Right atrium auricular region (tissue), 2 donors: ENCODE measurements around the gene DERA. TPM values are rescaled to one million over a fixed set of nuclear protein-coding genes. Genes with fewer than 3 reads are reported as not detected.

Experiments
- DNase-seq: peaks from one replicate; pipeline ENCODE4 v3.0.0-alpha.2; 2019; ENCODE audit warnings: low spot score
- H3K27ac ChIP-seq, 2 donors: fragments of 200-600 bp; sonication (generic); 1 replicate in 1 of 2; 2 replicates in 1 of 2; pipeline ENCODE4 v1.5.1; 2016 to 2019
- H3K27me3 ChIP-seq, 2 donors: fragments of 200-600 bp; sonication (generic); one replicate each; pipeline versions ENCODE4 v1.5.1 to v1.6.0; 2017 to 2019
- H3K36me3 ChIP-seq: fragments of 200-600 bp; sonication (generic); one replicate; pipeline ENCODE4 v1.5.1; 2016
- H3K4me1 ChIP-seq, 2 donors: fragments of 200-600 bp; sonication (generic); one replicate each; pipeline versions ENCODE4 v1.5.1 to v1.6.0; 2017 to 2019
- H3K4me3 ChIP-seq, 2 donors: fragments of 200-600 bp; sonication (generic); 1 replicate in 1 of 2; 2 replicates in 1 of 2; pipeline ENCODE4 v1.5.1; 2017 to 2019; ENCODE audit warnings: mild to moderate bottlenecking in 1 of 2, moderate library complexity in 1 of 2
- H3K9me3 ChIP-seq, 2 donors: fragments of 200-600 bp; sonication (generic); one replicate each; pipeline ENCODE4 v1.5.1; 2019
- CTCF ChIP-seq, 2 donors: fragments of 200-600 bp; sonication (generic); IDR thresholded peaks; one replicate each; pipeline ENCODE4 v1.5.1; 2019; ENCODE audit warnings: antibody characterized with exemption in 2 of 2
- total RNA-seq, 2 donors: library from RNA; depleted of rRNA; stranded (reverse); fragments of >200 nt; gene quantifications; one replicate each; pipeline ENCODE4 v1.1.0, GENCODE V29; 2016

DERA gene
- total RNA-seq, 2 donors from 2014 or later = 20.0 to 20.8 TPM

DNA sequence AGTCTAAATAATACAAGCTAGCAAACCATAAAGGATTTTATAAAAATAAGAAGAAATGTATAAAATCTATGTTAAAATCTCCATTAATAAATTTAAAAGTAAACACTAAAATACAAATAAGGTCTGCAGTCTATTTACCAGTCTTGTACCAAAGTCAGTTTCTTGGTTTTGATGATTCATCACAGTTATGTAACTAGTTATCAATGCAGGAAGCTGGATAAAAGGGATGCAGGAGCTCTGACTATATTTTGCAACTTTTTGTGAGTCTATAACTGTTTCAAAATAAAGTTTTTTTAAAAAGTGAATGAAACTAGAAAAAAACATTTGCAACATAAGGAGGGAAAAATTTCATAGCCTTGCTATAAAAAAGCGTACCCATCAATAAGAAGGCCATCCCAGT is 151.5 kb downstream of the DERA start:
- no peaks in the 10 kb centered on the region for H3K9me3 ChIP-seq
- no peaks in the 10 kb centered on the region for H3K4me1 ChIP-seq
- no peak for TF ChIP-seq CTCF (IDR thresholded peaks at IDR 0.05)
- no peaks in the 10 kb centered on the region for H3K36me3 ChIP-seq
- H3K27ac ChIP-seq = no peak overlapping the region
- H3K27me3 ChIP-seq = no peaks in the 10 kb centered on the region
- no peak overlapping the region for H3K4me3 ChIP-seq
- no peak for DNase-seq

GRCh38 chr12:16063726-16064125 is 152.6 kb downstream of the DERA start:
- no peak for DNase-seq
- Histone ChIP-seq H3K4me3 (no peak overlapping the region), H3K36me3 (no peaks in the 10 kb centered on the region), H3K27me3 (no peaks in the 10 kb centered on the region), H3K4me1 (no peaks in the 10 kb centered on the region), H3K27ac (no peak overlapping the region), H3K9me3 (no peaks in the 10 kb centered on the region)
- no peak for TF ChIP-seq CTCF (IDR thresholded peaks at IDR 0.05)

- Histone ChIP-seq H3K4me3 (no peak overlapping the region), H3K36me3 (no peaks in the 10 kb centered on the region), H3K27ac (no peak overlapping the region), H3K9me3 (no peaks in the 10 kb centered on the region), H3K4me1 (no peaks in the 10 kb centered on the region), H3K27me3 (no peaks in the 10 kb centered on the region)
- TF ChIP-seq CTCF (IDR thresholded peaks at IDR 0.05) = no peak
- no peak for DNase-seq
These were observed 159.0 kb downstream of the DERA start for GRCh38 chr12:16070113-16070512.

- H3K27ac ChIP-seq = no peak overlapping the region
- no peaks in the 10 kb centered on the region for H3K36me3 ChIP-seq
- no peaks in the 10 kb centered on the region for H3K9me3 ChIP-seq
- no peak for DNase-seq
- H3K27me3 ChIP-seq = no peaks in the 10 kb centered on the region
- H3K4me1 ChIP-seq = no peaks in the 10 kb centered on the region
- TF ChIP-seq CTCF (IDR thresholded peaks at IDR 0.05) = no peak
- no peak overlapping the region for H3K4me3 ChIP-seq
These were observed 161.5 kb downstream of the DERA start for GRCh38 chr12:16072678-16073077.

DNA sequence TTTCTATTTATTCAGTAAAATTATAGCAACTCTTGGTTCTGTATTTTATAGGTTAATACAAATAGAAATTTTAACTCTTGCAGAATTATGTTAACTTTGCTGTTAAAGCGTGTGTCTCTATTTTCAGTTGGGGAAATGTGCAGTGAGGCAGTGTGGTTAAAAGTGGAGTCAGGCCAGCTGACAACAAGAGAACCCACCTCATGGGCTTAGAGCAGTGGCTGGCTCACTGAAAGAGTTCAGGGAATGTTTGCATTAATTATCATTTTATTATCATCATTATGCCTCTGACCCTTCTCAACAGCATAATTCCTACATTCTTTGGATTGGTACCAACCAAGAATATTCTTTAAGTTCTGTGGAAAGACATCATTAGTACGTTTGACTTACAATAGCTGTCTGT is 163.8 kb downstream of the DERA start:
- no peak overlapping the region for H3K4me3 ChIP-seq

More for the DNA sequence above, 163.8 kb downstream of the DERA start:
- Histone ChIP-seq H3K27me3 (no peaks in the 10 kb centered on the region), H3K27ac (no peak overlapping the region), H3K36me3 (no peaks in the 10 kb centered on the region), H3K9me3 (no peaks in the 10 kb centered on the region), H3K4me1 (no peaks in the 10 kb centered on the region)
- no peak for TF ChIP-seq CTCF (IDR thresholded peaks at IDR 0.05)
- DNase-seq = no peak
